Chondrocyte (in vitro differentiated cells): Measurements from ENCODE around the gene BCAT1. TPM values are rescaled to one million over a fixed set of nuclear protein-coding genes. Genes with fewer than 3 reads are reported as not detected.
"Not testable (repeated sequence)": the region's sequence is repeated elsewhere in the genome, so short reads cannot be mapped to it uniquely, and the experiment has no call there.

Source experiments
- DNase-seq: peaks from one replicate; pipeline ENCODE4 v3.0.0; 2021; ENCODE audit warnings: mixed read lengths, low spot score
- H3K27ac Mint-ChIP-seq: one replicate; pipeline ENCODE4 v1.8.0; 2021; ENCODE audit warnings: mild to moderate bottlenecking, moderate library complexity, mixed read lengths; ENCODE audit not compliant: unreplicated experiment
- H3K27me3 Mint-ChIP-seq: 2 replicates; pipeline ENCODE4 v1.8.0; 2021; ENCODE audit warnings: low read depth, mixed read lengths
- H3K36me3 Mint-ChIP-seq: 2 replicates; pipeline ENCODE4 v1.8.0; 2021; ENCODE audit warnings: low read depth, mixed read lengths
- H3K4me1 Mint-ChIP-seq: 2 replicates; pipeline ENCODE4 v1.8.0; 2021; ENCODE audit warnings: low read depth, mild to moderate bottlenecking, mixed read lengths
- H3K4me3 Mint-ChIP-seq: one replicate; pipeline ENCODE4 v1.8.0; 2021; ENCODE audit warnings: mild to moderate bottlenecking, moderate library complexity, mixed read lengths; ENCODE audit not compliant: unreplicated experiment
- H3K9me3 Mint-ChIP-seq: 2 replicates; pipeline ENCODE4 v1.8.0; 2021; ENCODE audit warnings: low read depth, mixed read lengths
- CTCF ChIP-seq: fragments of 200-600 bp; sonication (generic); IDR thresholded peaks from 2 replicates; pipeline ENCODE4 v1.5.0; 2021; ENCODE audit warnings: antibody characterized with exemption, mild to moderate bottlenecking, moderate library complexity
- total RNA-seq: library from RNA; stranded (reverse); gene quantifications from 3 replicates; pipeline ENCODE4 v1.2.1, GENCODE V29; 2021

Gene BCAT1
- total RNA-seq, 1 donor from 2014 or later = 240 TPM

- no peaks in the 10 kb centered on the region for H3K27me3 Mint-ChIP-seq
- H3K4me3 Mint-ChIP-seq = no peak overlapping the region
- no peaks in the 10 kb centered on the region for H3K9me3 Mint-ChIP-seq
- no peak for DNase-seq
- H3K36me3 Mint-ChIP-seq = peaks cover 5% of the 10 kb centered on the region
- H3K4me1 Mint-ChIP-seq = peaks cover 53% of the 10 kb centered on the region
- TF ChIP-seq CTCF = no peak
- H3K27ac Mint-ChIP-seq = no peak overlapping the region
These were observed 33.4 kb downstream of the BCAT1 start for GRCh38 chr12:24915501-24915900.

- Mint-ChIP-seq H3K27ac (peak overlapping the region; percentile 47), H3K9me3 (peaks cover 4% of the 10 kb centered on the region), H3K4me1 (peaks cover 55% of the 10 kb centered on the region), H3K4me3 (no peak overlapping the region), H3K36me3 (peaks cover 8% of the 10 kb centered on the region), H3K27me3 (no peaks in the 10 kb centered on the region)
- no peak for TF ChIP-seq CTCF
- DNase-seq = no peak
These were observed 34.9 kb downstream of the BCAT1 start for GRCh38 chr12:24913953-24914352.

- Mint-ChIP-seq H3K36me3 (peaks cover 8% of the 10 kb centered on the region), H3K27ac (peak overlapping the region; percentile 41)
These were observed 35.8 kb downstream of the BCAT1 start for GRCh38 chr12:24913130-24913529.

GRCh38 chr12:24911271-24911791, 37.6 kb downstream of the BCAT1 start:
- Mint-ChIP-seq H3K4me3 (peak overlapping the region; percentile 47), H3K4me1 (peaks cover 44% of the 10 kb centered on the region), H3K27ac (peak overlapping the region; percentile 98), H3K9me3 (peaks cover 4% of the 10 kb centered on the region), H3K27me3 (no peaks in the 10 kb centered on the region), H3K36me3 (peaks cover 8% of the 10 kb centered on the region)
- TF ChIP-seq CTCF = no peak
- no peak for DNase-seq

More at GRCh38 chr12:24913130-24913529, 35.8 kb downstream of the BCAT1 start:
- Mint-ChIP-seq H3K4me1 (peaks cover 52% of the 10 kb centered on the region), H3K9me3 (peaks cover 4% of the 10 kb centered on the region), H3K27me3 (no peaks in the 10 kb centered on the region), H3K4me3 (no peak overlapping the region)
- TF ChIP-seq CTCF = no peak
- no peak for DNase-seq

GRCh38 chr12:24910192-24910591, 38.7 kb downstream of the BCAT1 start:
- not testable (repeated sequence) for H3K4me3 Mint-ChIP-seq
- H3K4me1 Mint-ChIP-seq = peaks cover 41% of the 10 kb centered on the region

GRCh38 chr12:24909667-24910066, 39.2 kb downstream of the BCAT1 start:
- Mint-ChIP-seq H3K36me3 (peaks cover 7% of the 10 kb centered on the region), H3K4me3 (no peak overlapping the region), H3K27ac (peak overlapping the region; percentile 68), H3K4me1 (peaks cover 38% of the 10 kb centered on the region), H3K27me3 (no peaks in the 10 kb centered on the region), H3K9me3 (peaks cover 4% of the 10 kb centered on the region)
- no peak for TF ChIP-seq CTCF
- DNase-seq = no peak

More at GRCh38 chr12:24910192-24910591, 38.7 kb downstream of the BCAT1 start:
- H3K9me3 Mint-ChIP-seq, H3K36me3 Mint-ChIP-seq, DNase-seq, H3K27me3 Mint-ChIP-seq: not testable (repeated sequence)
- peak overlapping the region; percentile 68 for H3K27ac Mint-ChIP-seq
